Measurements from ENCODE around the gene ESRRB.
A peak's percentile ranks its signal among the peaks of the same experiment; 100 is the strongest.

Gene ESRRB

GRCh38 chr14:76352639-76353281, 23.2 kb upstream of the ESRRB start:
- DNase-seq: peak; percentile 85

DNA sequence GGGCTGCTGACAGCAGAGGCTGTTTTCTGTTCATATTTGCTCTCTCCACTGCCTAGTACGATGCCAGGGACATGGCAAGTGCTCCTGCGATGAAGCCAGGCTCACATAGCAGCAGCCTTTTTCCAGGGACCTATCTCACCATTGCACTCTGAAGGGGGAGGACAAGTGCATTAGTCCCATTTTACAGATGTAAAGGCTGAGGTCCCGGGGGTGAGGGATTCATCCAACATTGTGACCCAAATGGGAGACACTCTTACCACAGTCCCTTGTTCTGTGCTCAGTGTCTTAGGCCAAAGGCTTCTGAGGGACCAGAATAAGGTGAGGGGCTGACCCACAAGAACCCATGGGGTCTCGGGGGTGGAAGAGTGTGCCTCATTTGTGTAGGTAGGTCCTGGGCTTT, 21.6 kb upstream of the ESRRB start:
- no peak for DNase-seq

GRCh38 chr14:76355771-76356170, 20.2 kb upstream of the ESRRB start:
- DNase-seq: no peak

- no peak for DNase-seq
Measured at GRCh38 chr14:76371066-76371465, 4.9 kb upstream of the ESRRB start.

- DNase-seq: no peak
Measured at GRCh38 chr14:76373456-76373855, 2.5 kb upstream of the ESRRB start.

DNA sequence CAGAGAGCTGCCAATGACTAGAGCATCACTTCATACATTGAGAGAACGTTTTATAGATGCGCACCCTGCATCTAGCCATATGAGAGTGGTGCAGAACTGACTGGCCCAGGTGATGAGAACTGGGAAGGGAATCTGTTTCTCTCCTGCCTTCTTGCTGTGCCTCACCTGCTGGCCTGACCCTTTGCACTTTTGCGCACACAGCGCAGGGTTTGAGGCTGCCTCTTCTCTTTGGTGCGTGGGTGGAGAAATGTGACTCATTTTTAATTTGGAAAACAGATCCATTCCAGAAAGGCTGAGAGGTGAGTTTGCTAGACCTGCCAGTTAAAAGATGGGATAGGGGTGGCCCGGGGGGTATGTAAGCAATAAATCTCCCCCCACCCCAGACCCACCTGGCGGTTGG, 453 bp upstream of the ESRRB start:
- DNase-seq: no peak

- no peak for DNase-seq
Measured at GRCh38 chr14:76376409-76376877, 506 bp downstream of the ESRRB start.

- no peak for DNase-seq
Measured at GRCh38 chr14:76376878-76377734, 1.2 kb downstream of the ESRRB start.

- no peak for DNase-seq
Measured at GRCh38 chr14:76377735-76378074, 1.8 kb downstream of the ESRRB start.

GRCh38 chr14:76380991-76381390, 5.1 kb downstream of the ESRRB start:
- no peak for DNase-seq

DNA sequence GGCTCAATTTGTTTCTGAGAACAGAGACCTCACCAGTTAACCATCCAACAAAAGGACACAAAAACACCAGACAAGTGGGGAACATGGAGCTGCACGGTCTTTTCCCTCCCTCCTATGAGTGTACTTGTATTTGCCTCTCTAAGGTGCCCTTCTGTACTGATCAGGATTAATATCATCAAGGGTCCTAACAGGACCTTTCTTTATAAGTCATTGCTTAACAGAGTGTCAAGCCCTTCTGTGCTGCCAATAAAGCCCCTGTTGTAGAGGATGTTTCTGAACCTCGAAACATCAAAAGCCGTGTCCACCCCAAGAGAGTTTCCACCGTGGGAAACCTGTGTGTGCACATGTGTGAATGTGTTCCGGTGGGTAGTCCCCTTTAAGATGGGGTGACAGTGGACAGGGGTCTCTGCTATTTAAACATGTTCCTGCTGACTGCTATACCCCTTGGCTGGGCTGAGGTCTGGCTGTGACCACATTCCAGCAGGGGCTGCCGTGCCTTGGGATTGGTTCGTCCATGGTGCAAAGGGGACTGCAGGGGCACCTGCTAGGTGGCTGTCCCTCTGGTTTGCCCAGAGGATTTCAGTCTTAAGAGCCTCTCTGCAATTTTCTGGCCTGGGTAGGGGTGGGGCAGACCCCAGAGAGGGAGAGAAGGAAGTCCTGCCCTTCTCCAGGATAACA, 6.0 kb downstream of the ESRRB start:
- no peak for DNase-seq

DNA sequence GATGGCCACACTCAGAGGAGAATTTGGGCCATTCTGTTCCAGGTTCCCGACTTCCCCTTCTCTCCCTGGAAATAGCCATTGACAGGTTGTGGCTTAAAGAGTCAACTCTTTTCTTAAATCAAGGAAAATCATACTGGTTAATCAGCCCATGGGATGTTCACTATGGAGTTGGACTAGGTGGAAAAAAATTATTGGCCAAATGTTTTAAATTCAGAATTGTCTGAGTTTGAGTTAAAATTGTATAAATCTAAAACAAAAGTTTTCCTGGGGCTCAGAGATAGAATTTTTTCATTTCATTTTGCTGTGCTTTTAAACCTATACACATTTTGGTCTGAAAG, 6.5 kb downstream of the ESRRB start:
- DNase-seq: no peak

GRCh38 chr14:76385435-76385834, 9.5 kb downstream of the ESRRB start:
- DNase-seq: no peak

DNA sequence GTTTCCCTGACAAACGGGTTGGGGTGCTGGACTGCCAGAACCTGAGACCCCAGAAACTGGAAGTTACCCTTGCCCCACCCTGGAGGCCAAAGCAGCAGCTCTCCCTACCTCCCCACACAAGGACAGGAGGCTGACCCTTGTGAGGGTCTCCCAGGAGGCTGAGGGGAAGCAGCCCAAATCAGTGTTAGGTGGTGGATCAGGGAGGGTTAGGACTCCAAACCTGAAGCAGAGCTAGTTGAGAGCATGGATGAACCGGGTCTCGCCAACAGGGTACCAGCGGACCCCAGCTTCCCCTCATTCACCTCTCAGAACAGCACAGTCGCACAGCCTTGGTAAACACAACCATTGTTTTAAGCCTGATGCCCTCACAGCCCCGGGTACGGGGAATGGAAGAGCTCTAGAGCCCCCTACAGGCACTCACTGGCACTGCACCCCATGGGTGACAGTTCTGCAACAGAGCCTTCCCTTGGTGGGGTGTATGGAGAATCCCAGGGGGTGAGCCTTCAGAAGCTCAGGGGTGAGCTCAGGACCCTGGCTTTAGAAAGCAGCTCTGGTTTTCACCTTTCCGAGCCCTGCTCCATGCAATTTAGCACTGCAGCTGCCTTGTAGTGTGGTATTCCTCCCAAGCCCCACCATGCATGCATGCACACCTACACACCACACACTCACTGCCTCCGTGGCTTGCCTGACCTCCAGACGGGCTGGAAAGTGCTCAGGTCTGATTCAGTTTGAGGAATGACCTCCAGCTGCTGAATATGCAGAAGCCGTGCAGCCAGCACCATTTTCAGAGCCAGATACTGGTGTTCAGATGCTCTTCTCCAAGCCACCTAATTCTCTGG, 11.2 kb downstream of the ESRRB start:
- peak; percentile 89 for DNase-seq

GRCh38 chr14:76389841-76390240, 13.9 kb downstream of the ESRRB start:
- no peak for DNase-seq

- DNase-seq: no peak
Measured at GRCh38 chr14:76390621-76391020, 14.7 kb downstream of the ESRRB start.

DNA sequence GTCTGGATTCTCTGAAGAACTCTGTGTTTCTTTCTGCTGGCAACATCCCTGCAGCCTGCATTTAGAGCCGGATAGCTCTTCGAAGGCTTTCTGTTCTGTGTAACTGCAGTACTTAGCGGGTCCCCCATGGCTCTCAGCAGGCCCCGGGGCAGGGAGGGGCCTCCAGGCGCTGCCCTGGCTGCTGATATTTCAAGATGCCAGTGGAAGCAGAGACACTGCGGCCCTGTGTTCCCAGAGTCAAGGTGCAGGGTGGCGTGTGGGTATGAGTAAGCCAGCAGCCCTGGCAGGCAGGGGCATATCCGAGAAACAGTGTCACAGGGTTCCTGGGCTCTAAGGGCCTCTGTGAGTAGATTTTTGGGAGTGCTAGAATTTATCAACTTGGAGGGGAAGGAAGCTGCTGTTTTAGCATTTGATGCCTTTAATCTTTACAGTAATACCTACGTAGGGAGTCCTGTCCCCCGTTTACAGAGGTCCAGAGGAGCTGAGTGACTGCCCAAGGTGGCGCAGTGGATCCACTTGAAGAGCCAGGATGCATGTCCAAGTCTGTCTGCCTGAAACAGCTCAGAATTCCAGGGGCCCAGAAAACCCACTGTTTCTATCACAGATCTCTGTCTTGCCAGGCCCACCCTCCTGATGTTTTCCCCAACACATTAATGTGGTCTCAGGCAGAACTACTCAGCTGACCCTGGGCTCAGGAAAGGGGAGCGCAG, 16.2 kb downstream of the ESRRB start:
- no peak for DNase-seq

GRCh38 chr14:76394569-76394968, 18.6 kb downstream of the ESRRB start:
- no peak for DNase-seq

DNA sequence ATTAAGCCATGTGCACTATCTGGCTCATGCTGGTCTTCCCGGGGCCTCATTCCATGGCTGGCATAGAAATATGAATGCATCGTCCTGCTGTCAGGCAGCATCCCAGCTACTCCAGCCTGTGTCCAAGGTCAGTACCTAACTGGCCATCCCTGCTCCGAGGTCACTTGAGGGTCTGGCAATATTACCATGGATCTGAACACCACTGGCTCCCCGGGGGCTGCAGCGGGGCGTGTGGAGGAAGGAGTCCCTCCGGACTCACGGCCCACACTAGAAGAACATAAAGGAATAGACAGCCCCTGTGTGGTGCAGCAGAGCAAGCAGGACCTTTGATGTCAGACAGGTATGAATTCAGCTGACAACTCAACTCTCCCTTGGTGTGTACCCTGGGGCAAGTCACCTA, 19.2 kb downstream of the ESRRB start:
- DNase-seq: no peak

GRCh38 chr14:76396714-76397187, 20.8 kb downstream of the ESRRB start:
- no peak for DNase-seq

DNA sequence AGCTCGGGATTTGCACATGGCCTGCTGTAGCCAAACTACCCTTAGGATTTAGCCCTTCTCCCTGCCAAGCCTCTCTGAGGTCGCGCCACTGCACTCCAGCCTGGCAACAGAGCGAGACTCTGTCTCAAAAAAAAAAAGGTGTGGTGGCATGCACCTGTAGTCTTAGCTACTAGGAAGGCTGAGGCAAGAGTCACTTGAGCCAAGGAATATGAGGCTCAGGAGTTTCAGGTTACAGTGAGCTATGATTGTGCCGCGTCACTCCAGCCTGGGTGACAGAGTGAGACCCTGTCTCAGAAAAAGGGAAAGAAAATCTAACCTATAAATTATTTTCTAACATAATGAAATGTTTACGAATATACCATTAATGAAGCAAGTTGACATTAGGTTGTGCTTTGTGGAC, 29.7 kb downstream of the ESRRB start:
- no peak for DNase-seq

DNA sequence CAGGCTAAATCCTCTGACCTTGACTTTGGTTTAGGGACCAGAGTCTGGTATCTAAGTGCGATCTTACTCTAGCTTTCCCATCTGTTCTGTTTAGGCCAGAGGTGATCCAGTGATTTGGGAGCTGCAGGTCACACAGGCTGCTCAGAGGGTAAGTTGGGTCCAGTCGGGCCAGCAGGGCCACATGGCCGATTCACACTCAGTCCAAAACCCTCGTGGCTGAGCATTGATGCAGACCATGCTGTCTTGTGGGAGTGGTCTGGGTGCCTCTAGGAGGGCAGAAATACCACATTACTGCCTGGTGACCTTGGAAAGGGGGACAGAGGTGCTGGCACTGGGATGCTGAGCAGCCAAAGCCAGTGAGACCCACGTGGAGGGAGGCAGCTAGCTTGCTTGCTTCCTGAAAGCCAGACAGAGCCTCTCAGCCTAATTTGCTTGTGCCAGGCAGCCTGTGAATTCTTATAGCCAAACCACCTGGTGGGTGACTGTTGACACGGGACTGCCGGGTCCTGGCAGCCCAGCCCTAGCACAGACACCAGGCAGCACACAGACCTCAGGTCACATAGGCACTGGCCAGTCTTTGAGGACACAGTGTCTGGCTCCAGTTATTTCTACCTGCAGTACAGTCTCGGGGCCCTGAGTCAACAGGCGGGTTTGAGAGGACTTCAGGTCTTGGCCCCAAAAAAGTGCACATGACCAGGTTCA, 31.7 kb downstream of the ESRRB start:
- DNase-seq: no peak
